Keratinocyte (primary cell): ENCODE data around the gene ALDH1L1. TPM values are rescaled to one million over a fixed set of nuclear protein-coding genes. Genes with fewer than 3 reads are reported as not detected.

Experiments
- DNase-seq: peaks from one replicate; pipeline ENCODE4 v3.0.0-alpha.2; 2011; ENCODE audit warnings: low read depth, missing footprints, low spot score
- FAIRE-seq: peaks from 2 replicates; lab custom pipeline; 2011; peaks lifted over from hg19 to GRCh38; lab: Jason Lieb, UNC
- H2AFZ ChIP-seq: 2 replicates; pipeline ENCODE4 v1.6.0; 2012; ENCODE audit warnings: low read length, control low read depth, inconsistent platforms; ENCODE audit not compliant: control insufficient read depth
- H3K27ac ChIP-seq: 2 replicates; pipeline ENCODE4 v1.5.1; 2011; ENCODE audit warnings: low read length; ENCODE audit not compliant: control insufficient read depth, insufficient read depth
- H3K27me3 ChIP-seq: 3 replicates; pipeline ENCODE4 v1.6.0; 2011; ENCODE audit warnings: low read length; ENCODE audit not compliant: control insufficient read depth, insufficient read depth; ENCODE audit errors: extremely low read depth
- H3K36me3 ChIP-seq, 2 experiments: 2 replicates in 1 of 2; 3 replicates in 1 of 2; pipeline ENCODE4 v1.5.1; 2011; ENCODE audit warnings: low read length in 2 of 2, mild to moderate bottlenecking in 1 of 2; ENCODE audit not compliant: control insufficient read depth in 2 of 2, insufficient read depth in 2 of 2; ENCODE audit errors: extremely low read depth in 1 of 2
- H3K4me1 ChIP-seq: 3 replicates; pipeline ENCODE4 v1.5.1; 2011; ENCODE audit warnings: low read length; ENCODE audit not compliant: control insufficient read depth, insufficient read depth; ENCODE audit errors: extremely low read depth
- H3K4me2 ChIP-seq: 3 replicates; pipeline ENCODE4 v1.6.0; 2011; ENCODE audit warnings: low read depth, low read length; ENCODE audit not compliant: control insufficient read depth, insufficient read depth; ENCODE audit errors: extremely low read depth
- H3K4me3 ChIP-seq, 3 experiments: fragments of 200-600 bp in 1 of 3; sonication (generic) in 1 of 3; 2 replicates in 2 of 3; 3 replicates in 1 of 3; pipeline ENCODE4 v1.5.1; 2011 to 2016; ENCODE audit warnings: low read length in 3 of 3, mild to moderate bottlenecking in 3 of 3, control low read depth in 2 of 3, inconsistent platforms in 1 of 3, low read depth in 1 of 3, mixed read lengths in 1 of 3, mixed run types in 1 of 3, moderate library complexity in 1 of 3; ENCODE audit not compliant: control insufficient read depth in 2 of 3, insufficient read depth in 2 of 3; ENCODE audit errors: extremely low read depth in 1 of 3
- H3K79me2 ChIP-seq: 2 replicates; pipeline ENCODE4 v1.6.0; 2012; ENCODE audit warnings: low read length; ENCODE audit not compliant: control insufficient read depth, insufficient read depth
- H3K9ac ChIP-seq: 3 replicates; pipeline ENCODE4 v1.6.0; 2011; ENCODE audit warnings: low read length; ENCODE audit not compliant: control insufficient read depth, insufficient read depth; ENCODE audit errors: extremely low read depth
- H3K9me1 ChIP-seq: 3 replicates; pipeline ENCODE4 v1.6.0; 2011; ENCODE audit warnings: low read length; ENCODE audit not compliant: control insufficient read depth, insufficient read depth; ENCODE audit errors: extremely low read depth
- H3K9me3 ChIP-seq: 2 replicates; pipeline ENCODE4 v1.5.1; 2012; ENCODE audit warnings: low read depth, low read length; ENCODE audit not compliant: control insufficient read depth
- H4K20me1 ChIP-seq: 3 replicates; pipeline ENCODE4 v1.6.0; 2011; ENCODE audit warnings: low read length; ENCODE audit not compliant: control insufficient read depth, insufficient read depth; ENCODE audit errors: extremely low read depth
- EZH2 ChIP-seq: IDR thresholded peaks from one replicate; pipeline ENCODE4 v1.6.1; 2012; ENCODE audit warnings: inconsistent platforms, mild to moderate bottlenecking, low read length, moderate library complexity
- dilution Hi-C: fragments of 300-500 bp; cut with MboI; formaldehyde crosslinking; loops from one replicate; pipeline ENCODE4 v1.7.0; 2020; ENCODE audit warnings: low sequenced_read_pairs; ENCODE audit not compliant: extremely low pct_ligation_motif_present
- polyA plus RNA-seq, 5 experiments: library from polyadenylated mRNA; depleted of rRNA in 3 of 5; stranded (reverse) in 3 of 5; stranded (forward) in 1 of 5; unstranded in 1 of 5; fragments of >200 nt; gene quantifications; 1 replicate in 1 of 5; 2 replicates in 3 of 5; 3 replicates in 1 of 5; pipeline versions ENCODE4 v1.2.1 to v1.2.3, GENCODE V29; 2011 to 2012; ENCODE audit warnings: missing spikeins in 2 of 5, low read depth in 1 of 5, low replicate concordance in 1 of 5
- TF ChIP-seq, protein P1 (sequence below), 3 experiments: IDR thresholded peaks in 1 of 3; conservative IDR thresholded peaks in 1 of 3; optimal IDR thresholded peaks in 1 of 3; 2 replicates in 2 of 3; 3 replicates in 1 of 3; pipeline versions ENCODE3 to v1.5.1; 2011; ENCODE audit warnings: low read length in 3 of 3, mild to moderate bottlenecking in 3 of 3, moderate library complexity in 2 of 3, control low read depth in 1 of 3, inconsistent platforms in 1 of 3; ENCODE audit not compliant: insufficient read depth in 2 of 3; ENCODE audit errors: extremely low read depth in 1 of 3

ALDH1L1 gene
- polyA plus RNA-seq, 1 donor (not counting 4 experiments of a cell fraction or from before 2014, with no cell fraction given), result 0.35 TPM

DNA sequence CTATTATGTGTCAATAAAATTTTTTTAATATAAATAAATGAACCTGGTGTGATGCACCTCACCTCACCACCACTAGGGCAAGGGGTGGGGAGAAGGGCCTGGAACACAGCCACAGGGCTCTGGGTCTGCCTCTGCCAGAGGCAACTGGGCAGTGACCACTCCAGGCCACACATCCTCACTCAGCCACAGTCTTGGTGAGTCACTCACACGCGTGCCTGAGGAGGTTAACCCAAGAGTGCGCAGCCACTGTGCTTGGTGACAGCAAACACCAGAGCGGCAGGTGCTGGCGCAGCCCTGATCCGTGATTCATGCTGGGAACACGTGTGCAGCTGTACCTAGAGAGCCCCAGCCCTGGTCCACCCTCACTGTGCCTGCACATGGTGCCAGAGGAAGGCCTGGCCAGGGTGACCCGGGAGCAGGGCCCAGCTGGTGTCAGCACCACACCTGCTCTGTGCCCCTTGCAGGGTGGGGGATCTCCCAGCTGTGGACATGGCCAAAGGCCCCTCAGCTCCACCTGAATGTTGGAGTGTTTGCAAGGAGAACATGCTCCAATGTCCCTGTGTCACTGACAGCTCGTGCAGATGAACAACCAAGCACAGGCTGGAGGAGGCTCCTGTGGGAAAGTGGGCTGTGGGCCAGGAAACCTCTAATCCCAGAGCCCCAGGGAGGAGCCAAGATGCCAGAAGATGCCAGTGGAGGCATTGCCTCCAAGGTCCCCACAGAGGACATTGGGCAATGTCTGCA is 98.6 kb downstream of the ALDH1L1 start:
- no peak overlapping the region for H3K9ac ChIP-seq
- H3K4me3 ChIP-seq, result no peak overlapping the region
- DNase-seq, result peak; percentile 71
- dilution Hi-C loops, result no loop called here
- no peak overlapping the region for H3K4me2 ChIP-seq
- H3K36me3 ChIP-seq, result no peaks in the 10 kb centered on the region
- FAIRE-seq, result peak; percentile 5
- peaks cover 19% of the 10 kb centered on the region for H3K4me1 ChIP-seq
- H3K9me3 ChIP-seq, result no peaks in the 10 kb centered on the region
- no peaks in the 10 kb centered on the region for H4K20me1 ChIP-seq
- no peak overlapping the region for H3K27ac ChIP-seq
- no peaks in the 10 kb centered on the region for H3K9me1 ChIP-seq
- H3K79me2 ChIP-seq, result no peaks in the 10 kb centered on the region
- no peaks in the 10 kb centered on the region for H3K27me3 ChIP-seq
- no peak overlapping the region for H2AFZ ChIP-seq
- no peak for TF ChIP-seq EZH2
- TF ChIP-seq, protein P1, sequence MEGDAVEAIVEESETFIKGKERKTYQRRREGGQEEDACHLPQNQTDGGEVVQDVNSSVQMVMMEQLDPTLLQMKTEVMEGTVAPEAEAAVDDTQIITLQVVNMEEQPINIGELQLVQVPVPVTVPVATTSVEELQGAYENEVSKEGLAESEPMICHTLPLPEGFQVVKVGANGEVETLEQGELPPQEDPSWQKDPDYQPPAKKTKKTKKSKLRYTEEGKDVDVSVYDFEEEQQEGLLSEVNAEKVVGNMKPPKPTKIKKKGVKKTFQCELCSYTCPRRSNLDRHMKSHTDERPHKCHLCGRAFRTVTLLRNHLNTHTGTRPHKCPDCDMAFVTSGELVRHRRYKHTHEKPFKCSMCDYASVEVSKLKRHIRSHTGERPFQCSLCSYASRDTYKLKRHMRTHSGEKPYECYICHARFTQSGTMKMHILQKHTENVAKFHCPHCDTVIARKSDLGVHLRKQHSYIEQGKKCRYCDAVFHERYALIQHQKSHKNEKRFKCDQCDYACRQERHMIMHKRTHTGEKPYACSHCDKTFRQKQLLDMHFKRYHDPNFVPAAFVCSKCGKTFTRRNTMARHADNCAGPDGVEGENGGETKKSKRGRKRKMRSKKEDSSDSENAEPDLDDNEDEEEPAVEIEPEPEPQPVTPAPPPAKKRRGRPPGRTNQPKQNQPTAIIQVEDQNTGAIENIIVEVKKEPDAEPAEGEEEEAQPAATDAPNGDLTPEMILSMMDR (optimal IDR thresholded peaks at IDR 0.05 in 1 of 3, IDR thresholded peaks at IDR 0.05 in 1 of 3, conservative IDR thresholded peaks at IDR 0.05 in 1 of 3; ENCODE audit: extremely low read depth in 1 of 3, insufficient read depth in 2 of 3, low read length in 3 of 3), result peak; percentile 45 to 77 (median 72)

DNA sequence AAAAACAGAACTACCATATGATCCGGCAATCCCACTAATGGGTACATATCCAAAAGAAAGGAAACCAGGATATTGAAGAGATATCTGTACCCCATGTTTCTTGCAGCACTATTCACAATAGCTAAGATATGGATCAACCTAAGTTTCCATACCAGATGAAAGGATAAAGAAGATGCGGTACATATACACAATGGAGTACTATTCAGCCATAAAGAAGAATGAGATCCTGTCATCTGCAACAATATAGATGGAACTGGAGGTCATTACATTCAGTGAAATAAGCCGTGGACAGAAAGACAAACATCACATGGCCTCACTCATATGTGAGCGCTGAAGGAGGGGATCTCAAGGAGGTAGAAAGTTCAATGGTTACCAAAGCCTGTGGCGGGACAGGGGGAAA is 99.4 kb downstream of the ALDH1L1 start:
- peaks cover 19% of the 10 kb centered on the region for H3K4me1 ChIP-seq
- no peaks in the 10 kb centered on the region for H4K20me1 ChIP-seq
- H3K4me3 ChIP-seq, result no peak overlapping the region
- DNase-seq (no peak), FAIRE-seq (no peak)
- H3K79me2 ChIP-seq, result no peaks in the 10 kb centered on the region
- H3K9me1 ChIP-seq, result no peaks in the 10 kb centered on the region
- H3K4me2 ChIP-seq, result no peak overlapping the region
- no peak overlapping the region for H3K27ac ChIP-seq
- H3K9ac ChIP-seq, result no peak overlapping the region
- TF ChIP-seq, protein P1 (optimal IDR thresholded peaks at IDR 0.05 in 1 of 3, IDR thresholded peaks at IDR 0.05 in 1 of 3, conservative IDR thresholded peaks at IDR 0.05 in 1 of 3; ENCODE audit: extremely low read depth in 1 of 3, insufficient read depth in 2 of 3, low read length in 3 of 3), result no peak
- TF ChIP-seq EZH2, result no peak
- H3K9me3 ChIP-seq, result no peaks in the 10 kb centered on the region
- no peaks in the 10 kb centered on the region for H3K36me3 ChIP-seq
- no peaks in the 10 kb centered on the region for H3K27me3 ChIP-seq
- H2AFZ ChIP-seq, result no peak overlapping the region
- dilution Hi-C loops, result no loop called here
